Astrocyte (in vitro differentiated cells and primary cell): ENCODE measurements around the gene THNSL1. TPM values are rescaled to one million over a fixed set of nuclear protein-coding genes. Genes with fewer than 3 reads are reported as not detected.

Source experiments
- DNase-seq: peaks from one replicate; pipeline ENCODE4 v3.0.0-alpha.2; 2010; ENCODE audit warnings: low read depth
- FAIRE-seq: peaks from 2 replicates; lab custom pipeline; 2011; peaks lifted over from hg19 to GRCh38; lab: Jason Lieb, UNC
- H2AFZ ChIP-seq: 2 replicates; pipeline ENCODE4 v1.6.0; 2012; ENCODE audit warnings: low read depth, low read length, inconsistent platforms
- H3K27ac ChIP-seq: 2 replicates; pipeline ENCODE4 v1.5.1; 2011; ENCODE audit warnings: low read depth, low read length, inconsistent platforms
- H3K27me3 ChIP-seq: 2 replicates; pipeline ENCODE4 v1.6.0; 2011; ENCODE audit warnings: low read length, inconsistent platforms; ENCODE audit not compliant: insufficient read depth
- H3K36me3 ChIP-seq: 2 replicates; pipeline ENCODE4 v1.5.1; 2011; ENCODE audit warnings: low read length, inconsistent platforms; ENCODE audit not compliant: insufficient read depth
- H3K4me1 ChIP-seq: 2 replicates; pipeline ENCODE4 v1.5.1; 2011; ENCODE audit warnings: low read length, inconsistent platforms; ENCODE audit not compliant: insufficient read depth
- H3K4me2 ChIP-seq: 2 replicates; pipeline ENCODE4 v1.6.0; 2012; ENCODE audit warnings: low read length, inconsistent platforms
- H3K4me3 ChIP-seq: 2 replicates; pipeline ENCODE4 v1.5.1; 2011; ENCODE audit warnings: low read depth, mild to moderate bottlenecking, low read length, inconsistent platforms; ENCODE audit not compliant: insufficient read depth
- H3K79me2 ChIP-seq: 2 replicates; pipeline ENCODE4 v1.6.0; 2012; ENCODE audit warnings: mild to moderate bottlenecking, low read length, inconsistent platforms; ENCODE audit not compliant: insufficient read depth
- H3K9ac ChIP-seq: 2 replicates; pipeline ENCODE4 v1.6.0; 2012; ENCODE audit warnings: mild to moderate bottlenecking, low read length, inconsistent platforms
- H3K9me3 ChIP-seq: 2 replicates; pipeline ENCODE4 v1.5.1; 2012; ENCODE audit warnings: low read depth, mild to moderate bottlenecking, low read length, inconsistent platforms; ENCODE audit not compliant: insufficient read depth
- H4K20me1 ChIP-seq: 2 replicates; pipeline ENCODE4 v1.6.0; 2012; ENCODE audit warnings: low read length, inconsistent platforms; ENCODE audit not compliant: insufficient read depth
- H3K27ac Mint-ChIP-seq: one replicate; pipeline ENCODE4 v1.8.0; 2021; ENCODE audit warnings: mild to moderate bottlenecking, mixed read lengths; ENCODE audit not compliant: unreplicated experiment
- H3K27me3 Mint-ChIP-seq: one replicate; pipeline ENCODE4 v1.8.0; 2021; ENCODE audit warnings: low read depth, mixed read lengths; ENCODE audit not compliant: unreplicated experiment
- H3K36me3 Mint-ChIP-seq: one replicate; pipeline ENCODE4 v1.8.0; 2021; ENCODE audit warnings: low read depth, mixed read lengths; ENCODE audit not compliant: unreplicated experiment
- H3K4me1 Mint-ChIP-seq: one replicate; pipeline ENCODE4 v1.8.0; 2021; ENCODE audit warnings: low read depth, mixed read lengths; ENCODE audit not compliant: unreplicated experiment
- H3K4me3 Mint-ChIP-seq: one replicate; pipeline ENCODE4 v1.8.0; 2021; ENCODE audit warnings: mild to moderate bottlenecking, moderate library complexity, mixed read lengths; ENCODE audit not compliant: unreplicated experiment
- H3K9me3 Mint-ChIP-seq: one replicate; pipeline ENCODE4 v1.8.0; 2021; ENCODE audit warnings: mild to moderate bottlenecking, mixed read lengths; ENCODE audit not compliant: unreplicated experiment
- EZH2 ChIP-seq: IDR thresholded peaks from 2 replicates; pipeline ENCODE4 v1.6.1; 2012; ENCODE audit warnings: mild to moderate bottlenecking, low read length, inconsistent platforms; ENCODE audit not compliant: insufficient read depth
- total RNA-seq: library from RNA; stranded (reverse); gene quantifications from 2 replicates; pipeline ENCODE4 v1.2.1, GENCODE V29; 2021
- TF ChIP-seq, protein P1 (sequence below): IDR thresholded peaks from 2 replicates; pipeline ENCODE4 v1.5.1; 2011; ENCODE audit warnings: low read depth, mild to moderate bottlenecking, inconsistent platforms, low read length, moderate library complexity; ENCODE audit not compliant: insufficient read depth

The THNSL1 gene
- total RNA-seq, 1 donor from 2014 or later: 2.7 TPM

DNA sequence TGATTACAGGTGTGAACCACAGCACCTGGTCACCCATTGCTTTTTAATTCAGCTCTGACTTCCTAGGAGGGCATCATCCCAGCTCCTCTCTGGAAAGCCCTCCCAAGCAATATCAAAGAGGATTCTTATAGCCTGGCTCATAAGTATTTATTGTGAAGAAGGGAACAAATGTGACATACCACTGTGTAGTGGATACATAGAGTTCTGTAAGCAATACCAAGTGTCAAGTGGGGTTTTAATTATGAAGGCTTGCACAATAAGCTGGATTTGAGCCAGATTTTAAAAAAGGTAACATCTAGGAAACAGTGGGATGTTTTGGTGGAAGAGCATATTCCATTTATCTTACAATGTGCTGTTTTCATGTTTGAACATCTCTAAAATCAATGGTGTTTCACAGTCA is 45.0 kb upstream of the THNSL1 start:
- no peaks in the 10 kb centered on the region for H3K36me3 ChIP-seq
- H3K4me2 ChIP-seq: no peak overlapping the region
- H3K27ac Mint-ChIP-seq: no peak overlapping the region
- H3K4me3 Mint-ChIP-seq: no peak overlapping the region
- H3K36me3 Mint-ChIP-seq: no peaks in the 10 kb centered on the region
- H3K4me1 Mint-ChIP-seq: peaks cover 2% of the 10 kb centered on the region
- no peaks in the 10 kb centered on the region for H3K27me3 Mint-ChIP-seq
- DNase-seq (no peak), FAIRE-seq (no peak)
- no peak overlapping the region for H3K4me3 ChIP-seq
- H3K9me3 Mint-ChIP-seq: no peaks in the 10 kb centered on the region
- no peak overlapping the region for H2AFZ ChIP-seq
- no peaks in the 10 kb centered on the region for H4K20me1 ChIP-seq
- H3K27ac ChIP-seq: no peak overlapping the region
- no peaks in the 10 kb centered on the region for H3K9me3 ChIP-seq
- H3K79me2 ChIP-seq: no peaks in the 10 kb centered on the region
- no peak overlapping the region for H3K9ac ChIP-seq
- no peaks in the 10 kb centered on the region for H3K27me3 ChIP-seq
- no peak for TF ChIP-seq EZH2
- TF ChIP-seq, protein P1, sequence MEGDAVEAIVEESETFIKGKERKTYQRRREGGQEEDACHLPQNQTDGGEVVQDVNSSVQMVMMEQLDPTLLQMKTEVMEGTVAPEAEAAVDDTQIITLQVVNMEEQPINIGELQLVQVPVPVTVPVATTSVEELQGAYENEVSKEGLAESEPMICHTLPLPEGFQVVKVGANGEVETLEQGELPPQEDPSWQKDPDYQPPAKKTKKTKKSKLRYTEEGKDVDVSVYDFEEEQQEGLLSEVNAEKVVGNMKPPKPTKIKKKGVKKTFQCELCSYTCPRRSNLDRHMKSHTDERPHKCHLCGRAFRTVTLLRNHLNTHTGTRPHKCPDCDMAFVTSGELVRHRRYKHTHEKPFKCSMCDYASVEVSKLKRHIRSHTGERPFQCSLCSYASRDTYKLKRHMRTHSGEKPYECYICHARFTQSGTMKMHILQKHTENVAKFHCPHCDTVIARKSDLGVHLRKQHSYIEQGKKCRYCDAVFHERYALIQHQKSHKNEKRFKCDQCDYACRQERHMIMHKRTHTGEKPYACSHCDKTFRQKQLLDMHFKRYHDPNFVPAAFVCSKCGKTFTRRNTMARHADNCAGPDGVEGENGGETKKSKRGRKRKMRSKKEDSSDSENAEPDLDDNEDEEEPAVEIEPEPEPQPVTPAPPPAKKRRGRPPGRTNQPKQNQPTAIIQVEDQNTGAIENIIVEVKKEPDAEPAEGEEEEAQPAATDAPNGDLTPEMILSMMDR: no peak
- H3K4me1 ChIP-seq: peaks cover 2% of the 10 kb centered on the region

GRCh38 chr10:24973163-24973562 is 43.2 kb upstream of the THNSL1 start:
- Mint-ChIP-seq H3K4me3 (no peak overlapping the region), H3K9me3 (no peaks in the 10 kb centered on the region), H3K27me3 (no peaks in the 10 kb centered on the region), H3K36me3 (no peaks in the 10 kb centered on the region), H3K27ac (no peak overlapping the region), H3K4me1 (peaks cover 2% of the 10 kb centered on the region)
- H4K20me1 ChIP-seq: no peaks in the 10 kb centered on the region
- no peak overlapping the region for H2AFZ ChIP-seq
- no peaks in the 10 kb centered on the region for H3K27me3 ChIP-seq
- no peaks in the 10 kb centered on the region for H3K9me3 ChIP-seq
- H3K79me2 ChIP-seq: no peaks in the 10 kb centered on the region
- H3K36me3 ChIP-seq: no peaks in the 10 kb centered on the region
- no peak overlapping the region for H3K4me3 ChIP-seq
- H3K9ac ChIP-seq: no peak overlapping the region
- DNase-seq (no peak), FAIRE-seq (no peak)
- peaks cover 2% of the 10 kb centered on the region for H3K4me1 ChIP-seq
- H3K27ac ChIP-seq: no peak overlapping the region
- TF ChIP-seq, protein P1: no peak
- no peak for TF ChIP-seq EZH2
- no peak overlapping the region for H3K4me2 ChIP-seq

GRCh38 chr10:24974976-24975375 is 41.4 kb upstream of the THNSL1 start:
- no peaks in the 10 kb centered on the region for H3K36me3 Mint-ChIP-seq
- no peak for FAIRE-seq
- peaks cover 2% of the 10 kb centered on the region for H3K4me1 ChIP-seq
- no peaks in the 10 kb centered on the region for H3K79me2 ChIP-seq
- H3K27ac ChIP-seq: no peak overlapping the region
- no peaks in the 10 kb centered on the region for H3K36me3 ChIP-seq
- H4K20me1 ChIP-seq: no peaks in the 10 kb centered on the region
- H3K9me3 ChIP-seq: no peaks in the 10 kb centered on the region
- H3K4me3 Mint-ChIP-seq: no peak overlapping the region
- H3K4me1 Mint-ChIP-seq: peaks cover 2% of the 10 kb centered on the region
- no peak overlapping the region for H3K9ac ChIP-seq
- H3K4me2 ChIP-seq: no peak overlapping the region
- H3K27ac Mint-ChIP-seq: no peak overlapping the region
- peaks cover 2% of the 10 kb centered on the region for H3K27me3 Mint-ChIP-seq
- no peak overlapping the region for H2AFZ ChIP-seq
- no peak overlapping the region for H3K4me3 ChIP-seq
- TF ChIP-seq EZH2: no peak
- TF ChIP-seq, protein P1: no peak
- no peaks in the 10 kb centered on the region for H3K27me3 ChIP-seq
- H3K9me3 Mint-ChIP-seq: no peaks in the 10 kb centered on the region
- peak; percentile 81 for DNase-seq
